Measurements from ENCODE around the gene JCHAIN. TPM values are rescaled to one million over a fixed set of nuclear protein-coding genes. Genes with fewer than 3 reads are reported as not detected.

Gene JCHAIN
- total and polyA plus RNA-seq, 12 donors, result 0.57 to 55.4 (median 2.4) TPM

DNA sequence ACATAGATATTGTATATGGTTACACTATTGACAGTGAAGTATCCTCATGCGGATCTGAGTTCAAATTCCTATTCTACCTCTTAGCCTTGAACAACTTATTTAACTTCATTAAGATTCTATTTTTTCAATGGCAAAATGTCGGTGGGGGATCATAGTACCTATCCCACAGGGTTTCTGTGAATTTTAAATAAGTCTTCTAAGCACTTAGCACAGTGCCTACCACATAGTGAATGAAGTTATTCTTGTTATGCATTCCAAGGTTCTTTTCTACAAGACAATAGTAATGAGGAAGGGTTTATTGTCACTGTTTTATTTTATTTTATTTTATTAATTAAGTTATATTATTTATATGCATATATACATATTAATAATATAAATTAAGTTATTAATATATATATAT, 46.5 kb downstream of the JCHAIN start:
- Histone ChIP-seq H3K4me3 (no peak overlapping the region), H3K9me3 (peaks cover 0 to 5% (median 0%) of the 10 kb centered on the region in 11 donors), H3K36me3 (no peaks in the 10 kb centered on the region), H3K27me3 (no peaks in the 10 kb centered on the region), H3K27ac (no peak overlapping the region), H3K4me1 (peaks cover 0 to 8% (median 0%) of the 10 kb centered on the region in 9 donors)
- intact Hi-C loops (cut with DNase I), result no loop called here
- TF ChIP-seq CTCF (IDR thresholded peaks at IDR 0.05), result no peak
- 91 to 94% methylated on average over 2 of the region's 2 CpGs for WGBS, 2 donors
- ATAC-seq (no peak), DNase-seq (no peak)

GRCh38 chr4:70619288-70619687, 47.0 kb downstream of the JCHAIN start:
- no peak for DNase-seq
- H3K27me3 ChIP-seq, result no peaks in the 10 kb centered on the region
- intact Hi-C loops (cut with DNase I), result no loop called here
- no peaks in the 10 kb centered on the region for H3K36me3 ChIP-seq
- ATAC-seq, result no peak
- 80 to 83% methylated on average over 4 of the region's 4 CpGs for WGBS, 2 donors
- H3K4me3 ChIP-seq, result no peak overlapping the region
- no peak overlapping the region for H3K27ac ChIP-seq
- H3K9me3 ChIP-seq, result peaks cover 0 to 5% (median 0%) of the 10 kb centered on the region in 11 donors
- TF ChIP-seq CTCF (IDR thresholded peaks at IDR 0.05), result no peak
- H3K4me1 ChIP-seq, result peaks cover 0 to 10% (median 0%) of the 10 kb centered on the region in 9 donors

- TF ChIP-seq CTCF (IDR thresholded peaks at IDR 0.05), result no peak
- Histone ChIP-seq H3K27ac (peak overlapping the region in 1 of 10 donors; percentile 35), H3K4me1 (peaks cover 0 to 10% (median 3%) of the 10 kb centered on the region in 9 donors), H3K4me3 (peak overlapping the region in 7 of 10 donors; percentile 5 to 39 (median 24)), H3K36me3 (no peaks in the 10 kb centered on the region), H3K9me3 (peaks cover 0 to 2% (median 0%) of the 10 kb centered on the region in 11 donors), H3K27me3 (peaks cover 0 to 6% (median 0%) of the 10 kb centered on the region in 7 donors)
- intact Hi-C loops (cut with DNase I), result no loop called here
- DNase-seq (no peak), ATAC-seq (peak in 3 of 8 donors; percentile 16 to 56 (median 27))
- WGBS, 2 donors, result 66% methylated on average over 3 of the region's 3 CpGs
Measured at GRCh38 chr4:70614184-70614555, 52.1 kb downstream of the JCHAIN start.

DNA sequence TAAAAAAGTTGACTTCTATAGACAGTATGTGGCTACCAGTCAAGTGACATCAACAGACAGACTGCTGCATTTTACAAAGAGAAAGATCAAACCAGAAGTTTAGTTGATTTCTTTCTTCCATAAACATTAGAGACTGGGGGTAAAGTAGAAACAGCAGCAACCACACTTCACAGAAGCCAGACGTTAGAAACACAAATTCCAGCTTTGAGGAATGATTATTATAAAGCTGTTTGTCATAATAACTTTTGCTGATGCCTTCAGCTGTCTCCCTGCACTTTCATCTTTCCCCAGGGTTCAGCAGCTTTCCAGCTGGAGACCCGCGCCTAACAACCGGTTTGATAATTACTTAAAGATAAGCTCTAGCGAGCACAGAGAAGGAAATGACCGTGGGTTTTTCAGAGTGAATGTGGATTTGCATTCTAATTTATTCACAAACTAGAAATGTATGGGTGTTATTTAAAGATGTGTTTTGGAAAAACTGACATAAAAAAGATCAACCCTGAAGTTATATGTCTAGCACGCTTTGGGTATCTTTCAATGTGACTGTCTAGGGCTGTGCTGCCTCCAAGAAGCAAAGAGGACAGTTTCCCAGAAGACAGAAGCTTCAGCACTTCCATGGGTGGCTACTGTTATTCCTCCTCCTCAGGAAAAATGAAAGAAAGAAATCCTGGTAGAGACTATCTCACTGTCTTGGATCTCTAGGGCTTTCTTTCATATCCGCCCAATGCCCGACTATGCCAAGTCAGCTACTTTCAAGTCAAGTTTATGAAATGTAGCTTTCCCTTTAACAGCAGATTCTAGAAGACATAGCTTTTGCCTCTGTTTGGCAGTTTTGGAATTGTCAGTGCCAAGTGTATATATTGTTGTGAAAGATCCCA, 52.8 kb downstream of the JCHAIN start:
- WGBS, 2 donors, result 22 to 30% methylated on average over 9 of the region's 9 CpGs

More for the DNA sequence above, 52.8 kb downstream of the JCHAIN start:
- no peak for TF ChIP-seq CTCF (IDR thresholded peaks at IDR 0.05)
- H3K36me3 ChIP-seq, result no peaks in the 10 kb centered on the region
- intact Hi-C loops (cut with DNase I), result no loop called here
- no peak for DNase-seq
- H3K4me3 ChIP-seq, result peak overlapping the region in 7 of 10 donors; percentile 5 to 39 (median 24)
- no peaks in the 10 kb centered on the region for H3K9me3 ChIP-seq
- peaks cover 0 to 10% (median 3%) of the 10 kb centered on the region in 9 donors for H3K4me1 ChIP-seq
- H3K27ac ChIP-seq, result peak overlapping the region in 1 of 10 donors; percentile 35
- ATAC-seq, result peak in 4 of 8 donors; percentile 31 to 57 (median 50)
- H3K27me3 ChIP-seq, result peaks cover 0 to 6% (median 0%) of the 10 kb centered on the region in 7 donors

All from heart right ventricle (tissue), 16 donors.